AG09309 (cell line): ENCODE data around the gene DCAF8.

ENCODE experiments used
- DNase-seq: peaks from one replicate; pipeline ENCODE4 v3.0.0-alpha.2; 2010; ENCODE audit warnings: low read depth
- H3K4me3 ChIP-seq: 2 replicates; pipeline ENCODE4 v1.5.1; 2011; ENCODE audit warnings: mild to moderate bottlenecking, low read depth, low read length, moderate library complexity; ENCODE audit not compliant: control insufficient read depth
- TF ChIP-seq, protein P1 (sequence below): IDR thresholded peaks from 2 replicates; pipeline ENCODE4 v1.5.1; 2011; ENCODE audit warnings: mild to moderate bottlenecking, low read depth, low read length, inconsistent platforms; ENCODE audit not compliant: insufficient read depth, control insufficient read depth; ENCODE audit errors: missing control alignments

The DCAF8 gene

DNA sequence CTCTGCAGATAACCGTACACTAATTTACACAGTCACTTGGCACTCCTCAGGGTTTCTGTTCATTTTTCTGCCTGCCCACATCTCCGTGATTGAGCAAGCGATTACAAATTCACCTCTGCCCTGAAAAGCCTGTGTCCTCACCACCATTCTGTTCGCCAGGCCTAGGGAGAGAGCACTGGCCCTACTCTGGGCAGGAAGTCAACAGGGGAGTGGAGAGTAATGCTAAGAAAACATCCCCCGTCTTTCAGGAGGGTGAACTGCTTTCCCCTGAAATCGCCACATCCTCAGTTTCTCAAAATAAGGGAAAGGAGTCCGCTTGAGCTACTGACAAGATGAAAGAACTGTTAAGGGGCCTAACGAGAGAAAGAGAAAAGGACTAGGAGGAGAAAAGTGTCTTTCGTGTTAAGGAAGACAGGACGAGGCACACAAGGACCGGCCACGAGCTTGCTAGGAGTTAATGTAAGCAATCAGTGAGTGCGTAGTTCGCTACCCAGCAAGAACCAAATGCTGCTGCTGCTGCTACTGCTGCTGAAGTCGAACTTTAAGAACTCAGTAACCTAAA, 22.0 kb upstream of the DCAF8 start:
- no peak for DNase-seq
- peak overlapping the region; percentile 99 for H3K4me3 ChIP-seq

DNA sequence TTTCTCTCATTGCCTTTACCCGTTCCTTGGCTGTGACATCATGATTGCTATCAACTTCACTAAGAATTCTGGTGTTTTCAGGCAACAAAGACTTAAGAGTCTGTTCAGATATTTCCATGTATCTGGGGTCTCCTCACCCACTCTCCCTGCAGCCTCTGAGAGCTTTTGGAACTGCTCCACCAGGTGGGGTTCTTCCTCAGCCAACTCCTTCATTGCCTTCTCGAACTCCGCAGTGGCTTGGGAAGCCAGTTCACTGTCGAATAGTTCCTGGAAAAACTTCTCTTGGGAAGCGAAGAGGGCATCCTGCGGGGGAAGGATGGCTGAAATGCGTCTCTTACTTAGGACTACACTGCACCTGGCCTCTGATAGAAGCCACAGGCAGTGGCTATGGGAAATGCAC, 20.5 kb upstream of the DCAF8 start:
- DNase-seq: no peak
- no peak overlapping the region for H3K4me3 ChIP-seq
- TF ChIP-seq, protein P1, sequence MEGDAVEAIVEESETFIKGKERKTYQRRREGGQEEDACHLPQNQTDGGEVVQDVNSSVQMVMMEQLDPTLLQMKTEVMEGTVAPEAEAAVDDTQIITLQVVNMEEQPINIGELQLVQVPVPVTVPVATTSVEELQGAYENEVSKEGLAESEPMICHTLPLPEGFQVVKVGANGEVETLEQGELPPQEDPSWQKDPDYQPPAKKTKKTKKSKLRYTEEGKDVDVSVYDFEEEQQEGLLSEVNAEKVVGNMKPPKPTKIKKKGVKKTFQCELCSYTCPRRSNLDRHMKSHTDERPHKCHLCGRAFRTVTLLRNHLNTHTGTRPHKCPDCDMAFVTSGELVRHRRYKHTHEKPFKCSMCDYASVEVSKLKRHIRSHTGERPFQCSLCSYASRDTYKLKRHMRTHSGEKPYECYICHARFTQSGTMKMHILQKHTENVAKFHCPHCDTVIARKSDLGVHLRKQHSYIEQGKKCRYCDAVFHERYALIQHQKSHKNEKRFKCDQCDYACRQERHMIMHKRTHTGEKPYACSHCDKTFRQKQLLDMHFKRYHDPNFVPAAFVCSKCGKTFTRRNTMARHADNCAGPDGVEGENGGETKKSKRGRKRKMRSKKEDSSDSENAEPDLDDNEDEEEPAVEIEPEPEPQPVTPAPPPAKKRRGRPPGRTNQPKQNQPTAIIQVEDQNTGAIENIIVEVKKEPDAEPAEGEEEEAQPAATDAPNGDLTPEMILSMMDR: no peak

More for the DNA sequence above, 22.0 kb upstream of the DCAF8 start:
- TF ChIP-seq, protein P1: no peak

DNA sequence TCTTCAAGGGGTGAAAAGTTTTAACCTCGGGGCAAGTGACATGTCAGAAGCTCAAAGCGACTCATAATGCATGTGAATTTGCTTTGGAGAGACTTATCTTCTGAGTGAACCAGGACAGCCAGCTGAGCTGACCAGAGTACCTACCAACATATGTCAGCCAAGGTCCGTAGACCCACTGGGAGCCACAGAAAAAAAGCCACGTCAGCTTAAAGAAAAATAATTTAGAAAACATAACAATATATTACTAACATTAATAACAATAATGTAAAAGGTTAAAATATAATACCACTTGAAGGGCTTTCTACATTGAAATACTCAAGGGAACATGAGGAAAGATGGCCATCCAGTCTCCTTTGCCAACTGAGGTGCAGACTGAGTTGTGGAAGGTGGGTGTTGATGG, 15.6 kb upstream of the DCAF8 start:
- H3K4me3 ChIP-seq: no peak overlapping the region
- TF ChIP-seq, protein P1: no peak
- DNase-seq: no peak

DNA sequence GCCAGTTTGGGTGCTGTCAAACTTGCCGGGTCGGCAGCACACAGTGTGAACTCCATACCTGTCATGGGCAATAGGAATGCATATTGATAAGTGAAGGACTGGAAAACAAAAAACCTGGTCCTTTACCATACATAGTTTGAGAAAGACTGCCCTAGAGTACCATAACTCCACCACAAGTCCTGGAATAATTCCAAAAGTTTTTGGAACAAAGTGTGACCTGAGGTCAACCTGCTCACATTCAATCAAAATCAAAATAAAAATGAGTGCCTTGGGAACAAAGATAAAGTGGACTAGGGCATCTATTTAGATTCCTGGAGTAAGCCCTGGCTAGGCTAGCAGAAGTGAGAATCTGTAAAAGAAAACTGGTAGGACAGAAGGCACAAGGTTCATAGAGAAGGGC, 15.0 kb upstream of the DCAF8 start:
- DNase-seq: no peak
- TF ChIP-seq, protein P1: no peak
- H3K4me3 ChIP-seq: no peak overlapping the region

DNA sequence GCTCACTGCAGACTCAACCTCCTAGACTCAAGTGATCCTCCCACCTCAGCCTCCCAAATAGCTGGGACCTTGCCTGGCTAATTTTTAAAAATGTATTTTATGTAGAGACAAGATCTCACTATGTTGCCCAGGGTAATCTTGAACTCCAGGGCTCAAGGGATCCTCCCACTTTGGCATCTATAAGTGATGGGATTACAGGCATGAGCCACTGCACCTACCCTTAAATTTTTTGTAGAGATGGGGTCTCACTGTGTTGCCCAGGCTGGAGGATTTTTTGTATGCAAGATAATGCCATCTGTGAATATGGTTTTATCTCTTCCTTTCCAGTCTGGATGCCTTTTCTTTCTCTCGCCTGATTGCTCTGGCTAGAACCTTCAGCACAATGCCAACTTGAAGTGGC, 8.7 kb upstream of the DCAF8 start:
- H3K4me3 ChIP-seq: no peak overlapping the region
- no peak for DNase-seq
- TF ChIP-seq, protein P1: no peak

DNA sequence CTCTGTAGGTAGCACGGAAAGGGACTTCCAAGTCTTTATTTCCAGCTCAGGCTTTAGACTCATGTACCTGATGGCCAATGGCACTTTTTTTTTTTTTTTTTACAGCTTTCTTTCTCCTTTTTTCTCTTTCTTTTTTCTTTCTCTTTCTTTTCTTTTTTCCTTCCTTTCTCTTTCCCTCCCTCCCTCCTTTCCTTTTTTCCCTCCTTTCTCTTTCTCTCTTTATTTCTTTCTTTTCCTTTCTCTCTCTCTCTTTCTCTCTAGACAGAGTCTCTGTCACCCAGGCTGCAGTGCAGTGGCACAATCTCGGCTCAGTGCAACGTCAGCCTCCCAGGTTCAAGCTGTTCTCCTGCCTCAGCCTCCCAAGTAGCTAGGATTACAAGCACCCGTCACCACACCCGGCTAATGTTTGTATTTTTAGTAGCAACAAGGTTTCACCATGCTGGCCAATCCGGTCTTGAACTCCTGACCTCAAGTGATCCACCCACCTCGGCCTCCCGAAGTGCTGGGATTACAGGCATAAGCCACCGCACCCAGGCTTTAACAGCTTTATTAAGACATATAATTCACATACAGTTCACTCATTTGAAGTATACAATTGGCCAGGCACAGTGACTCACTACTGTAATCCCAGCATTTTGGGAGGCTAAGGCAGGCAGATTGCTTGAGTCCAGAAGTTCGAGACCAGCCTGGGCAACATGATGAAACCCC, 5.1 kb upstream of the DCAF8 start:
- DNase-seq: no peak

More for the DNA sequence above, 5.1 kb upstream of the DCAF8 start:
- no peak overlapping the region for H3K4me3 ChIP-seq
- TF ChIP-seq, protein P1: no peak
